Uterus (tissue), 4 donors: ENCODE data around the gene SENP6. TPM values are rescaled to one million over a fixed set of nuclear protein-coding genes. Genes with fewer than 3 reads are reported as not detected.

Source experiments
- DNase-seq, 2 donors: peaks; one replicate each; pipeline ENCODE4 v3.0.0-alpha.2; 2019 to 2020
- H3K27ac ChIP-seq, 2 donors: fragments of 200-600 bp; sonication (generic); 1 replicate in 1 of 2; 2 replicates in 1 of 2; pipeline ENCODE4 v1.5.1; 2016 to 2018
- H3K27me3 ChIP-seq, 2 donors: fragments of 200-600 bp; sonication (generic); one replicate each; pipeline ENCODE4 v1.5.1; 2018 to 2019; ENCODE audit warnings: control low read depth in 1 of 2
- H3K36me3 ChIP-seq, 2 donors: fragments of 200-600 bp; sonication (generic); one replicate each; pipeline ENCODE4 v1.5.1; 2019; ENCODE audit warnings: control low read depth in 1 of 2
- H3K4me1 ChIP-seq, 2 donors: fragments of 200-600 bp; sonication (generic); one replicate each; pipeline ENCODE4 v1.5.1; 2018 to 2019; ENCODE audit warnings: control low read depth in 1 of 2
- H3K4me3 ChIP-seq, 2 donors: fragments of 200-600 bp; sonication (generic); 1 replicate in 1 of 2; 2 replicates in 1 of 2; pipeline ENCODE4 v1.5.1; 2018 to 2019; ENCODE audit warnings: mild to moderate bottlenecking in 1 of 2
- H3K9me3 ChIP-seq, 2 donors: fragments of 200-600 bp; sonication (generic); one replicate each; pipeline ENCODE4 v1.5.1; 2019; ENCODE audit warnings: control low read depth in 1 of 2
- POLR2A ChIP-seq, 2 donors: fragments of 450-650 bp; IDR thresholded peaks; one replicate each; pipeline ENCODE4 v1.6.1; 2016; ENCODE audit warnings: antibody characterized with exemption in 2 of 2, mild to moderate bottlenecking in 1 of 2, moderate library complexity in 1 of 2
- intact Hi-C: fragments of 100-400 bp; cut with DNase I; formaldehyde crosslinking; loops from one replicate; pipeline ENCODE4 v1.15.1; 2023; ENCODE audit warnings: low total_unique reads
- total RNA-seq, 4 donors: library from RNA; depleted of rRNA in 3 of 4; stranded (reverse); fragments of >200 nt in 3 of 4; gene quantifications; one replicate each; pipeline versions ENCODE4 v1.1.0 to v1.2.4, GENCODE V29; 2014 to 2023
- TF ChIP-seq, protein P1 (sequence below), 4 experiments: fragments of 200-600 bp in 2 of 4; fragments of 450-650 bp in 2 of 4; sonication (generic) in 2 of 4; IDR thresholded peaks; one replicate each; pipeline ENCODE4 v1.5.1; 2016 to 2019; ENCODE audit warnings: antibody characterized with exemption in 4 of 4, mild to moderate bottlenecking in 2 of 4, moderate library complexity in 1 of 4
- donor health status: DM: yes; HTN: yes; CAD: no.

SENP6 gene
- total RNA-seq, 4 donors from 2014 or later, result 70.4 to 258 (median 205) TPM

GRCh38 chr6:75602246-75603105 lies 796 bp downstream of the SENP6 start:
- DNase-seq, result peak in 1 of 2 donors; percentile 39
- H3K4me1 ChIP-seq, result no peaks in the 10 kb centered on the region
- no peaks in the 10 kb centered on the region for H3K27me3 ChIP-seq
- intact Hi-C loops, result no loop called here
- H3K27ac ChIP-seq, result peak overlapping the region; percentile 99
- TF ChIP-seq POLR2A (IDR thresholded peaks at IDR 0.05), result no peak
- TF ChIP-seq, protein P1, sequence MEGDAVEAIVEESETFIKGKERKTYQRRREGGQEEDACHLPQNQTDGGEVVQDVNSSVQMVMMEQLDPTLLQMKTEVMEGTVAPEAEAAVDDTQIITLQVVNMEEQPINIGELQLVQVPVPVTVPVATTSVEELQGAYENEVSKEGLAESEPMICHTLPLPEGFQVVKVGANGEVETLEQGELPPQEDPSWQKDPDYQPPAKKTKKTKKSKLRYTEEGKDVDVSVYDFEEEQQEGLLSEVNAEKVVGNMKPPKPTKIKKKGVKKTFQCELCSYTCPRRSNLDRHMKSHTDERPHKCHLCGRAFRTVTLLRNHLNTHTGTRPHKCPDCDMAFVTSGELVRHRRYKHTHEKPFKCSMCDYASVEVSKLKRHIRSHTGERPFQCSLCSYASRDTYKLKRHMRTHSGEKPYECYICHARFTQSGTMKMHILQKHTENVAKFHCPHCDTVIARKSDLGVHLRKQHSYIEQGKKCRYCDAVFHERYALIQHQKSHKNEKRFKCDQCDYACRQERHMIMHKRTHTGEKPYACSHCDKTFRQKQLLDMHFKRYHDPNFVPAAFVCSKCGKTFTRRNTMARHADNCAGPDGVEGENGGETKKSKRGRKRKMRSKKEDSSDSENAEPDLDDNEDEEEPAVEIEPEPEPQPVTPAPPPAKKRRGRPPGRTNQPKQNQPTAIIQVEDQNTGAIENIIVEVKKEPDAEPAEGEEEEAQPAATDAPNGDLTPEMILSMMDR (IDR thresholded peaks at IDR 0.05), result no peak
- H3K36me3 ChIP-seq, result no peaks in the 10 kb centered on the region
- peak overlapping the region; percentile 81 to 86 for H3K4me3 ChIP-seq
- no peaks in the 10 kb centered on the region for H3K9me3 ChIP-seq

DNA sequence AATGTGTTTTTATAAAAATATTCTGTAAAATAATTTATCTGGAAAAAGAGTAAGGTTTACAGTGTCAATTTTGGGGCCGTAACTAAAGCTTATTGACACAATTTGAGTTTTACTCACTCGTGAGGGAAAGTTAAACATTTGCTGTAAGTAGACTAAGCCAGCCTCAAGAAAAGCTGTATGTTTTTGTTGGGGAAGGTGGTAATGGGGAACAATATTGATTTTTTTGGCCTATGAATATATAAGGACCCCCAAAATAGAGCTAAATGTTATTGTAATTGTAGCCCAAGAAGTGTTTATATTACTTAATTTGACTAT lies 1.4 kb downstream of the SENP6 start:
- Histone ChIP-seq H3K36me3 (no peaks in the 10 kb centered on the region), H3K4me3 (peak overlapping the region; percentile 81 to 86), H3K4me1 (no peaks in the 10 kb centered on the region), H3K9me3 (no peaks in the 10 kb centered on the region), H3K27me3 (no peaks in the 10 kb centered on the region), H3K27ac (peak overlapping the region; percentile 99)
- TF ChIP-seq, protein P1 (IDR thresholded peaks at IDR 0.05), result no peak
- TF ChIP-seq POLR2A (IDR thresholded peaks at IDR 0.05), result no peak
- no peak for DNase-seq
- intact Hi-C loops, result no loop called here

- TF ChIP-seq, protein P1 (IDR thresholded peaks at IDR 0.05), result no peak
- TF ChIP-seq POLR2A (IDR thresholded peaks at IDR 0.05), result no peak
- H3K9me3 ChIP-seq, result no peaks in the 10 kb centered on the region
- no peaks in the 10 kb centered on the region for H3K36me3 ChIP-seq
- DNase-seq, result no peak
- H3K27me3 ChIP-seq, result no peaks in the 10 kb centered on the region
- H3K4me3 ChIP-seq, result peak overlapping the region in 1 of 2 donors; percentile 81
- intact Hi-C loops, result no loop called here
- H3K27ac ChIP-seq, result peak overlapping the region in 1 of 2 donors; percentile 99
- H3K4me1 ChIP-seq, result no peaks in the 10 kb centered on the region
Measured at GRCh38 chr6:75604294-75604693, 2.6 kb downstream of the SENP6 start.

DNA sequence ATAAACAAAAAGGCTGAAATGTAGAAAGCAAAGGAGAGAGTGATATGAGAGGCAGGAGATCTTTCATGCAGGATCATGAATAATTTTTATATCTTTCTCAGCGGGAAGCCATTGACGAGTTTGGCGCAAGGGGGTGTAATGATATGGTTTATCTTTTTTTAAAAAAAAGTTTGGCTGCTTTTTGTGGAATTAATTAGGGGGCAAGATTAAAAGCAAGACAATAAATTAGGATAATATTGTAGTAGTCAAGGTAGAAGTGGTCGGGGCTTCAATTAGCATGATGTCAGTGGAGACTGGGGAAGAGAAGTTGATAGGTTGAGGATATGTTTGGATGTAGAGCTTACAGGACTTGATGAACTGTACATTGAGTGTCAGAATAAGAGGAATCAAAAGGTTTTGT lies 4.0 kb downstream of the SENP6 start:
- peaks cover 0 to 3% of the 10 kb centered on the region in 2 donors for H3K4me1 ChIP-seq

GRCh38 chr6:75608304-75608703 lies 6.6 kb downstream of the SENP6 start:
- TF ChIP-seq POLR2A (IDR thresholded peaks at IDR 0.05), result no peak
- TF ChIP-seq, protein P1 (IDR thresholded peaks at IDR 0.05), result no peak
- no peaks in the 10 kb centered on the region for H3K36me3 ChIP-seq
- no peak overlapping the region for H3K4me3 ChIP-seq
- H3K27ac ChIP-seq, result peak overlapping the region in 1 of 2 donors; percentile 47
- intact Hi-C loops, result no loop called here
- no peaks in the 10 kb centered on the region for H3K27me3 ChIP-seq
- H3K9me3 ChIP-seq, result no peaks in the 10 kb centered on the region
- peaks cover 0 to 6% of the 10 kb centered on the region in 2 donors for H3K4me1 ChIP-seq
- DNase-seq, result no peak

More for the DNA sequence above, 4.0 kb downstream of the SENP6 start:
- TF ChIP-seq, protein P1 (IDR thresholded peaks at IDR 0.05), result no peak
- no peak for TF ChIP-seq POLR2A (IDR thresholded peaks at IDR 0.05)
- Histone ChIP-seq H3K27ac (no peak overlapping the region), H3K4me3 (no peak overlapping the region), H3K36me3 (no peaks in the 10 kb centered on the region), H3K27me3 (no peaks in the 10 kb centered on the region), H3K9me3 (no peaks in the 10 kb centered on the region)
- intact Hi-C loops, result no loop called here
- no peak for DNase-seq
